Keratinocyte (primary cell): ENCODE measurements around the gene N4BP2L1. TPM values are rescaled to one million over a fixed set of nuclear protein-coding genes. Genes with fewer than 3 reads are reported as not detected.

Experiments used
- DNase-seq: peaks from one replicate; pipeline ENCODE4 v3.0.0-alpha.2; 2011; ENCODE audit warnings: low read depth, missing footprints, low spot score
- FAIRE-seq: peaks from 2 replicates; lab custom pipeline; 2011; peaks lifted over from hg19 to GRCh38; lab: Jason Lieb, UNC
- H2AFZ ChIP-seq: 2 replicates; pipeline ENCODE4 v1.6.0; 2012; ENCODE audit warnings: low read length, control low read depth, inconsistent platforms; ENCODE audit not compliant: control insufficient read depth
- H3K27ac ChIP-seq: 2 replicates; pipeline ENCODE4 v1.5.1; 2011; ENCODE audit warnings: low read length; ENCODE audit not compliant: control insufficient read depth, insufficient read depth
- H3K27me3 ChIP-seq: 3 replicates; pipeline ENCODE4 v1.6.0; 2011; ENCODE audit warnings: low read length; ENCODE audit not compliant: control insufficient read depth, insufficient read depth; ENCODE audit errors: extremely low read depth
- H3K36me3 ChIP-seq, 2 experiments: 2 replicates in 1 of 2; 3 replicates in 1 of 2; pipeline ENCODE4 v1.5.1; 2011; ENCODE audit warnings: low read length in 2 of 2, mild to moderate bottlenecking in 1 of 2; ENCODE audit not compliant: control insufficient read depth in 2 of 2, insufficient read depth in 2 of 2; ENCODE audit errors: extremely low read depth in 1 of 2
- H3K4me1 ChIP-seq: 3 replicates; pipeline ENCODE4 v1.5.1; 2011; ENCODE audit warnings: low read length; ENCODE audit not compliant: control insufficient read depth, insufficient read depth; ENCODE audit errors: extremely low read depth
- H3K4me2 ChIP-seq: 3 replicates; pipeline ENCODE4 v1.6.0; 2011; ENCODE audit warnings: low read depth, low read length; ENCODE audit not compliant: control insufficient read depth, insufficient read depth; ENCODE audit errors: extremely low read depth
- H3K4me3 ChIP-seq, 3 experiments: fragments of 200-600 bp in 1 of 3; sonication (generic) in 1 of 3; 2 replicates in 2 of 3; 3 replicates in 1 of 3; pipeline ENCODE4 v1.5.1; 2011 to 2016; ENCODE audit warnings: low read length in 3 of 3, mild to moderate bottlenecking in 3 of 3, control low read depth in 2 of 3, inconsistent platforms in 1 of 3, low read depth in 1 of 3, mixed read lengths in 1 of 3, mixed run types in 1 of 3, moderate library complexity in 1 of 3; ENCODE audit not compliant: control insufficient read depth in 2 of 3, insufficient read depth in 2 of 3; ENCODE audit errors: extremely low read depth in 1 of 3
- H3K79me2 ChIP-seq: 2 replicates; pipeline ENCODE4 v1.6.0; 2012; ENCODE audit warnings: low read length; ENCODE audit not compliant: control insufficient read depth, insufficient read depth
- H3K9ac ChIP-seq: 3 replicates; pipeline ENCODE4 v1.6.0; 2011; ENCODE audit warnings: low read length; ENCODE audit not compliant: control insufficient read depth, insufficient read depth; ENCODE audit errors: extremely low read depth
- H3K9me1 ChIP-seq: 3 replicates; pipeline ENCODE4 v1.6.0; 2011; ENCODE audit warnings: low read length; ENCODE audit not compliant: control insufficient read depth, insufficient read depth; ENCODE audit errors: extremely low read depth
- H3K9me3 ChIP-seq: 2 replicates; pipeline ENCODE4 v1.5.1; 2012; ENCODE audit warnings: low read depth, low read length; ENCODE audit not compliant: control insufficient read depth
- H4K20me1 ChIP-seq: 3 replicates; pipeline ENCODE4 v1.6.0; 2011; ENCODE audit warnings: low read length; ENCODE audit not compliant: control insufficient read depth, insufficient read depth; ENCODE audit errors: extremely low read depth
- EZH2 ChIP-seq: IDR thresholded peaks from one replicate; pipeline ENCODE4 v1.6.1; 2012; ENCODE audit warnings: inconsistent platforms, mild to moderate bottlenecking, low read length, moderate library complexity
- dilution Hi-C: fragments of 300-500 bp; cut with MboI; formaldehyde crosslinking; loops from one replicate; pipeline ENCODE4 v1.7.0; 2020; ENCODE audit warnings: low sequenced_read_pairs; ENCODE audit not compliant: extremely low pct_ligation_motif_present
- polyA minus RNA-seq, 3 experiments: library from RNA; depleted of rRNA, polyadenylated mRNA; stranded (reverse); fragments of >200 nt; gene quantifications; 1 replicate in 1 of 3; 2 replicates in 1 of 3; 3 replicates in 1 of 3; pipeline ENCODE4 v1.2.3, GENCODE V29; 2011
- polyA plus RNA-seq, 5 experiments: library from polyadenylated mRNA; depleted of rRNA in 3 of 5; stranded (reverse) in 3 of 5; stranded (forward) in 1 of 5; unstranded in 1 of 5; fragments of >200 nt; gene quantifications; 1 replicate in 1 of 5; 2 replicates in 3 of 5; 3 replicates in 1 of 5; pipeline versions ENCODE4 v1.2.1 to v1.2.3, GENCODE V29; 2011 to 2012; ENCODE audit warnings: missing spikeins in 2 of 5, low read depth in 1 of 5, low replicate concordance in 1 of 5
- TF ChIP-seq, protein P1 (sequence below), 3 experiments: IDR thresholded peaks in 1 of 3; conservative IDR thresholded peaks in 1 of 3; optimal IDR thresholded peaks in 1 of 3; 2 replicates in 2 of 3; 3 replicates in 1 of 3; pipeline versions ENCODE3 to v1.5.1; 2011; ENCODE audit warnings: low read length in 3 of 3, mild to moderate bottlenecking in 3 of 3, moderate library complexity in 2 of 3, control low read depth in 1 of 3, inconsistent platforms in 1 of 3; ENCODE audit not compliant: insufficient read depth in 2 of 3; ENCODE audit errors: extremely low read depth in 1 of 3

Gene N4BP2L1
- polyA plus RNA-seq (0.41 to 1.3 TPM (median 1.1 TPM) in 3 replicates), polyA minus RNA-seq (0.40 to 0.83 TPM in 2 of 3 replicates, not detected in the other)
- polyA plus RNA-seq (2011; ENCODE audit: low read depth), result 1.1 TPM
- polyA plus RNA-seq (2011; cell fraction: cytosol; rRNA removed), result 0.10 and 0.13 TPM in 2 replicates
- polyA plus RNA-seq (2011; cell fraction: nucleus; rRNA removed), result 6.4 and 6.6 TPM in 2 replicates
- polyA plus RNA-seq (2012; ENCODE audit: low replicate concordance), result 0.33 and 2.0 TPM in 2 replicates
- polyA minus RNA-seq (2011; cell fraction: cytosol; rRNA and poly(A)+ RNA removed), result not detected
- 5.1 and 11.5 TPM in 2 replicates for polyA minus RNA-seq (2011; cell fraction: nucleus; rRNA and poly(A)+ RNA removed)

DNA sequence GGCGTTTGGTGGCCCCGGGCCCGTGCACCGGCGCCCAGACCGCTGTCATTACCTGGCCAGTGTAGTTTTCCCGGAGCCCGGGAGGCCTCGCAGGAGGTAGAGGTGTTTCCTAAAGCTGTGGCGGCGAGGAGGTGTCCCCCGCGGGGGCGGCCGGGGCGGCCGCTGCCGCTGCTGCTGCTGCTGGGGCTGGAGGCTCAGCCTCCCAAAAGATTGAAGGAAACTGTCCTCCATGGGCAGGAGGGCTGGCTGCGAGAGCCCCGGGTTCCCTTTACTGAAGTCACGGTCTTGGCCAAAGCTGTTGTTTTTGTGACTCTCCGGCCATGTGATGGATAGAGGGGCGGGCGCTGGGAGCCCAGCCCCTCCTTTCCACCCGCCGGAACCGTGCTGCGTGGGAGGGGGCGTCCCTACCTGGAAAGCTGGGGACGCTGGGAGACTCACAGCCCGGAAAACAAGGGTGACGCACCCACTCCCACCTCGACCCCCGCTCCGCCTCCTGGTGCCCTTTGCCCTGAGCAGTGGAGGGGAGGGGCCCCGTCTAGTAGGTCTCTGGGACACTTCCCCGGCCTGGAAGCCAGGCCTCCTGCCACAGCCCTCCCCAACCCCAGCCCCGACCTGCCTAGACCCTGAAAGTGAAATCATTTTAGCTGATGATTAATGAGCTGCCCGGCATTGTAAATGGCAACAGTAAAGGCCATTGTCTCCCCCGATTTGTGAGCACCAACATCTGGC lies at the start of gene N4BP2L1:
TSS of gene N4BP2L1 (minus strand) at position 279 of the 729 bp plus-strand sequence. CDS start at position 231, 48 bp downstream.
- Histone ChIP-seq H3K4me2 (peak within 1 kb of the TSS; percentile 76), H3K79me2 (no peaks in the 10 kb centered on the region), H2AFZ (peak within 1 kb of the TSS; percentile 80), H3K27me3 (no peaks in the 10 kb centered on the region), H3K9me1 (no peaks in the 10 kb centered on the region), H3K27ac (no peak within 1 kb of the TSS), H3K9me3 (no peaks in the 10 kb centered on the region), H3K4me3 (peak within 1 kb of the TSS; percentile 29 to 63 (median 56)), H3K4me1 (peaks cover 25% of the 10 kb centered on the region), H3K9ac (peak within 1 kb of the TSS; percentile 56), H4K20me1 (no peaks in the 10 kb centered on the region), H3K36me3 (peaks cover 3 to 10% of the 10 kb centered on the region in 2 experiments)
- FAIRE-seq, result no peak
- TF ChIP-seq, protein P1, sequence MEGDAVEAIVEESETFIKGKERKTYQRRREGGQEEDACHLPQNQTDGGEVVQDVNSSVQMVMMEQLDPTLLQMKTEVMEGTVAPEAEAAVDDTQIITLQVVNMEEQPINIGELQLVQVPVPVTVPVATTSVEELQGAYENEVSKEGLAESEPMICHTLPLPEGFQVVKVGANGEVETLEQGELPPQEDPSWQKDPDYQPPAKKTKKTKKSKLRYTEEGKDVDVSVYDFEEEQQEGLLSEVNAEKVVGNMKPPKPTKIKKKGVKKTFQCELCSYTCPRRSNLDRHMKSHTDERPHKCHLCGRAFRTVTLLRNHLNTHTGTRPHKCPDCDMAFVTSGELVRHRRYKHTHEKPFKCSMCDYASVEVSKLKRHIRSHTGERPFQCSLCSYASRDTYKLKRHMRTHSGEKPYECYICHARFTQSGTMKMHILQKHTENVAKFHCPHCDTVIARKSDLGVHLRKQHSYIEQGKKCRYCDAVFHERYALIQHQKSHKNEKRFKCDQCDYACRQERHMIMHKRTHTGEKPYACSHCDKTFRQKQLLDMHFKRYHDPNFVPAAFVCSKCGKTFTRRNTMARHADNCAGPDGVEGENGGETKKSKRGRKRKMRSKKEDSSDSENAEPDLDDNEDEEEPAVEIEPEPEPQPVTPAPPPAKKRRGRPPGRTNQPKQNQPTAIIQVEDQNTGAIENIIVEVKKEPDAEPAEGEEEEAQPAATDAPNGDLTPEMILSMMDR (optimal IDR thresholded peaks at IDR 0.05 in 1 of 3, IDR thresholded peaks at IDR 0.05 in 1 of 3, conservative IDR thresholded peaks at IDR 0.05 in 1 of 3; ENCODE audit: extremely low read depth in 1 of 3, insufficient read depth in 2 of 3, low read length in 3 of 3), result no peak
- TF ChIP-seq EZH2, result no peak
- dilution Hi-C loops, result no loop called here
- no peak for DNase-seq

GRCh38 chr13:32476892-32477291 lies 49.0 kb upstream of the N4BP2L1 start:
- DNase-seq, result no peak
- Histone ChIP-seq H3K4me3 (no peak overlapping the region), H3K9me1 (no peaks in the 10 kb centered on the region), H2AFZ (no peak overlapping the region), H3K27me3 (no peaks in the 10 kb centered on the region), H4K20me1 (no peaks in the 10 kb centered on the region), H3K36me3 (peaks cover 0 to 4% of the 10 kb centered on the region in 2 experiments), H3K4me2 (no peak overlapping the region), H3K27ac (no peak overlapping the region), H3K9ac (no peak overlapping the region), H3K9me3 (no peaks in the 10 kb centered on the region), H3K4me1 (no peaks in the 10 kb centered on the region), H3K79me2 (no peaks in the 10 kb centered on the region)
- dilution Hi-C loops, result no loop called here
- FAIRE-seq, result no peak
- no peak for TF ChIP-seq EZH2
- TF ChIP-seq, protein P1 (optimal IDR thresholded peaks at IDR 0.05 in 1 of 3, IDR thresholded peaks at IDR 0.05 in 1 of 3, conservative IDR thresholded peaks at IDR 0.05 in 1 of 3; ENCODE audit: extremely low read depth in 1 of 3, insufficient read depth in 2 of 3, low read length in 3 of 3), result no peak
